Islet precursor cell (in vitro differentiated cells): ENCODE measurements around the gene HLA-DMA.

Experiments used
- DNase-seq: peaks from one replicate; pipeline ENCODE4 v3.0.0-alpha.2; 2018

The HLA-DMA gene

DNA sequence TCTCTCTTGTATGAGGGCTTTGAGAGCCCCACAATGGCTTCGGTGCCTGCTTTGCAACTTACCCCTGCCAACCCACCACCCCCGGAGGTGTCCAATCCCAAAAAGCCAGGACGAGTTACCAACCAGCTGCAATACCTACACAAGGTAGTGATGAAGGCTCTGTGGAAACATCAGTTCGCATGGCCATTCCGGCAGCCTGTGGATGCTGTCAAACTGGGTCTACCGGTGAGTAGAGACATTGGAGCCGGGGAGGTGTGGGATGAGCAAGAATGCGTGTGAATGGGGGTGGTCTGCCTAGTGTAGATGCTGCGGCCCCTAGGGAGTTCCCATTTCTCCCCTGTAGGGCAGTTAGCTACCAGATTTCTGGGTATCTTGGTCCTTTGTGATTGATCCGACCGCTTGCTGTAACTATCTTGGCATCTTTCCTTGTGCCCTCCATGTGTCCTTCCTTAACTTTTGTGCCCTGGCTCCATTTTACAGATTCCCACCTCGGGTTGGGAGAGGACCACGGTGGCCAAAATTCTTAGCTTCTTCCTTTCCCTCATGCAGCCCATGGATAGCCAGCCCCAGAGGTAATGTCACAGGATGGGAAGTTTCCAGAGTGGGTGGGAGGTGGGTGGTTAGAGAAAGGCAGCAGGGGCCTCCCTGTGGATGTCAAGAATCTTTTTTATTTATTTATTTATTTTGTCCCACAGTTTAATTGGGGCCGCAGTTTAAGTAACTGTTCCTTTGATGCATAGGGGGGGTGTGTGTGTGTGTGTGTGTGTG, 21.8 kb upstream of the HLA-DMA start:
- DNase-seq, result no peak

GRCh38 chr6:32974016-32974333, 21.1 kb upstream of the HLA-DMA start:
- DNase-seq, result no peak

- DNase-seq, result no peak
These were observed 20.5 kb upstream of the HLA-DMA start for GRCh38 chr6:32973144-32974015.

DNA sequence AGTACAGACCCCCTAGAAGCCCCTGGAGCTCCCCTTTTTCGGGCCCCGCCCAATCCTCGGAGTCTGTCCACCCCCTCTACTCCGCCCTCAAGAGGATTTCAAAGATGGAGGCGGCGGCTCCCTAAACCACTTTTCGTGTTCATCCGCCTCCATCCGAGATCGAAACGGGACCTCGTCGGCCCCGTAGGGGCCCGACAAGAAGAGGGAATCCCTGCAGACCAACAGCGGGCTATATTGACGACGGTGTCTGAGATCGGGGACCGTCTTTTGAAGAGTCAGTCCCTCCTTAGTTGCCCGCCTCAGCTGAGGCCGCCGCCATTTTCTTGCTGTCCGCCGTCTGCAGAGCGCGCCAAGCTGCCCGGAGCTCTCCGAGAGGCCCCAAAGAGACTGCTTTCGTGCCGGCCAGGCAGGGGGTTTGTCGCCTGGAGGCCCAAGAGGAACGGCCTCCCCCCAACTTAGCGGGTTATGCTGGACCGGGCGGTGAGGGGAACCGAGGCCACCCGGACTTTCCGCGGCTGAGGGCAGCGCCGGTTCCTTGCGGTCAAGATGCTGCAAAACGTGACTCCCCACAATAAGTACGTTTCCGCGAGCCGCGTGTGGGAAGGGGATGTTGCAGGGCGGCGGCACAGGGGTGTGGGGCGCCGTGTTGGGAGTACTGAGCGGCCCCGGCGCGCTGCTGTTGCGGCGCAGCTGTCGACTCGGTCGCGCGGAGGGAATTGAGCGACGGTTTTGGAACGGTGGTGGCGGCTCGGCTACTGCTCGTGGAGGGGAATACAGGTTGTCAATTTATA, 19.7 kb upstream of the HLA-DMA start:
- DNase-seq, result no peak

- peak; percentile 100 for DNase-seq
These were observed 18.9 kb upstream of the HLA-DMA start for GRCh38 chr6:32971581-32972352.

DNA sequence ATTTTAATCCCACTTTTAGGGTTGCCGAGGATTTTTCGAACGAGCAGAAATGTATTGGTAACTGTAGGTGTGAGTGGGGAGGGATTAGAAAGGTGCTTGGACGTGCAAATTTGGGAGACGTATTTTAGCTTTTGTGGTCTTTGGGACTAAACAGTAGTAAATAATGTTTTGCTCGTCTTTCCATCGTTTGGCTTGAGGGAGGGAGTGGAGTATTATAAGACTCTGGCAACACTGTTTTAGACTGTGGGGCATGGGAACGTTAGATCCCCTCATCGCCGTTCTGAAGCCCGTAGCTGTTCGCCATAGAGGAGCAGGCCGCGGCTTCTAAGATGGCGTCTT, 18.3 kb upstream of the HLA-DMA start:
- DNase-seq, result no peak

- peak; percentile 94 for DNase-seq
These were observed 17.7 kb upstream of the HLA-DMA start for GRCh38 chr6:32970413-32971241.

- DNase-seq, result peak; percentile 96
These were observed 17.0 kb upstream of the HLA-DMA start for GRCh38 chr6:32969685-32970412.

DNA sequence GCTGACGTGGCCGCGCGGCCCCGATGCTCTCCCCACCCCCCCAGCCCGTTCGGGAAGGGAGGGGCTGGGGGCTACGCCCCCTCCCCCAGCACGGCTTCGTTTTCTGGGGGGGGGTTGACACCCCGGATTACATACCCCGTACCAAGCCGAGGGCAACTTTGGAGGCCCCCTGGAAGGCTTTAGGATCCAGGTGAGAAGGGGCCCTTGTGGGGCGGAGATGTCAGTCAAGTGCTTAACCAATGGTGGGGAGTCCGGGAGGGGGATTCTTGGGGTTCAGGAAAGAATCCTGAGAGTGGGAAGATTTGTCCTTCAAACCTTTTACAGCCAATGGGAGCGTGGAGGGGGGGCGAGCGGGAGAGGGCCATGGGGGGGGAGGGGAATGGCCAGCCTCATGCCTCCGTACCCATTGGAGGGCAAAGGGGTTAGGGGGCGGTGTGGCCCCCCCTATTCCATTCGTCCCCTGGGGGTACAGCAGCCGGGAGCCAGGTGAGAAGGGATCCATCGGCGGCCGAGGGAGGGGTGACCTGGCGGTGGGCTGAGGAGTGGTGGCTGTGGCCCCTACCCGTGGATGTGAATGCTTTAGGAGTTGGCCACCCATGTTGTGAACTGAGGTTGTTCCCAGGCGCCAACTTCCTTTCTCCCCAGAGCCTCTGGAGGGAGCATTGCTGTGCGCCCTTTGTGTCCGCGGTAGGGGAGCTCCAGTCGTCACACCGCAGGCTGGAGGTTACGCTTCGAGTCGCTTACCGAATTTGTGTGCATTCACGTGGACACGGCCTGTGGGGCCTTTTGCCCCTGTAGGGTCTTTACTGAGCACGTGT, 16.2 kb upstream of the HLA-DMA start:
- DNase-seq, result peak; percentile 86

DNA sequence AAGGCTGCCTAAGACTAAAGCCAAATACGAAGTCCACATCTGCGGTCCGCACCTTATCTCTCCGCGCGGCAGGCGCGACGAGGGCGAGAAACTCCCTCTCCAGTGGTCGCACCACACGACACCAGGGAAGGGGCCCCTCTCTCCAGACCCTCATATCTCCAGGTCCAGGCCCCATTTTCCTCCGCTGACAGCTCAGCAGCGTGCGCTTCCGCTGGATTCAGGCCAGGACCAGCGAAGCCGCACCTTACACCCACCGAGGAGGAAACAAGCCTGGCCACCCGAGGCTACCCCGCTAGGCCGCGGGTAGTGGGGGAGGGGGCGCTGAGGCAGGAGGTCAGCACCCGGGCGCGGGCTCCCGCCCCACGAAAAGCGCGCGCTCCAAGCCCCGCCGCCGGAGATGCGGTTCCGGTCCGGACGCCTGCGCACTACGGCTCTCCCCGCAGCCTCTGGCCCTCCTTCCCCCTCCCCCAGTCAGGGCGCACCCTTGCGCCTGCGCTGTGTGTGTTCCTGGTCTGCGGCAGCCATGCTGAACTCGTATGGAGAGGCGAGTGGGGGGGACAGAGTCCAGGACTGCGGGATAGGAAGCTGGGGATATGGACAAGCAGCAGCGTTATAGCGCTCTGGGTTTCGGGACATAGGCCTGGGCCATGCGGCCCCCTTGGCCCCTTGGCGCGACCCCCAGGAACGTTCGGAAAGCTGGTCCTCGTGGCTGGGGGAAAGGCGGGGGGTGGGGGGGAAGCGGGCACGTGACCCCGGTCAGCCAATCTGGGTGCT, 15.4 kb upstream of the HLA-DMA start, which contains the start of gene BRD2:
Gene BRD2, plus strand, starts transcription at position 502 of the 774 bp plus-strand sequence. CDS start 4,305 bp downstream, outside the sequence.
- peak; percentile 98 for DNase-seq

DNA sequence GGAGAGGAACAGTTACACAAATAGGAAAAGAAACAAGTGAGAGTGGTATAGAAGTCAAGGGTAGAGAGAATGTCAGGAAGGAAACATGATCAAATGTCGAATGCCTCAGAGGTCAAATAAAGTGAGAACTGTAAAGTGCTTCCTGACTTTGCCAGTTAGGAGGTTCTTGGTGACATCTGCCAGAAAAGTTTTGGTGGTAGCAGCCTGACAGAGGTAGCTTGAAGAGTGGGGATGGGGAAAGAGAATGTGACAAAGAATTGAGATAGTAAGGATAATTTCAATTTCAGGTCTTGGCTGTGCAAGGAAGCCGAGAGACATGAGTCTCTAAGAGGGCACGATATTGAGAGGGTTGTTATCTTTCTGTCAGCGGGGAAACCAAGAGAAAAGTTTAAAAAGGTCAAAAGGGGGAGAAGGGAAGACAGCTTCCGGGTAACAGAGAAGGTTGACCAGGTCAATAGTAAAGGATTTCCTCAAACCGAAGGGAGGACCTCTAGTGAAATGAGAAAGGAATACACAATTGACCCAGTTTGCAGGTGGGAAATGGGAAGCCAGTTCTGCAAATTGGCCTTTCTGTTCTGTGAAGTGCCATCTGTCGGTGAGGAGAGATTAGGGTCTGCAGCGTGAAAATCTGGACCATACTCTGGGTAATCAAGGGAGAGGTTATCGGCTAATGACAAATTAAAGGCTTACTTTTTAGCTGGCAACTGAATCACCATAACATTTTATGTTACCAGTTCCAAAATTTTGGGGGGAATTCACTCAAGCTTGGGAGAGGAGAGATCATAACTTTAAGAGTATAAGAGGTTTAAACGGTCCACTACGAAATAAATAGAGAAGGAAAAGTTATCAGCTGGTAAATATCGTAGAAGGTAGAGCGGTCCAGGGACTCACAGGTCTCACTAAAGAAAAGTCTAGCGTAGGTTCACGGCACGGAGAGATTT, 14.5 kb upstream of the HLA-DMA start:
- DNase-seq, result peak; percentile 74

DNA sequence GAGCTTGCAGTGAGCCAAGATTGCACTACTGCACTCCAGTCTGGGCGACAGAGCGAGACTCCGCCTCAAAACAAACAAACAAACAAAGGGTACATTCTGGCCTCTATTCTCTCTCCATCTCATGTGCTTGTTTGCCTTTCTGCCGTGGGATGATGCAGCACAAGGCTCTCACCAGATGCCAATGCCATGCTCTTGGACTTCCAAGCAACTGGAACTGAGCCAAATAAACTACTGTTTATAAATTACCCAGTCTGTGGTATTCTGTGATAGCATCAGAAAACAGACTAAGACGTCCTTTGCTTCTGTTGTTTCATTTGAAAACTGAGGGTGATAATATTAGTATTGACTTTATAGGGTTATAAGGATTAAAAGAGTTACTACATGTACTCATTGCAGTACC, 11.9 kb upstream of the HLA-DMA start:
- DNase-seq, result no peak

GRCh38 chr6:32963866-32964265, 11.0 kb upstream of the HLA-DMA start:
- no peak for DNase-seq

GRCh38 chr6:32962213-32962826, 9.4 kb upstream of the HLA-DMA start:
- DNase-seq, result no peak

DNA sequence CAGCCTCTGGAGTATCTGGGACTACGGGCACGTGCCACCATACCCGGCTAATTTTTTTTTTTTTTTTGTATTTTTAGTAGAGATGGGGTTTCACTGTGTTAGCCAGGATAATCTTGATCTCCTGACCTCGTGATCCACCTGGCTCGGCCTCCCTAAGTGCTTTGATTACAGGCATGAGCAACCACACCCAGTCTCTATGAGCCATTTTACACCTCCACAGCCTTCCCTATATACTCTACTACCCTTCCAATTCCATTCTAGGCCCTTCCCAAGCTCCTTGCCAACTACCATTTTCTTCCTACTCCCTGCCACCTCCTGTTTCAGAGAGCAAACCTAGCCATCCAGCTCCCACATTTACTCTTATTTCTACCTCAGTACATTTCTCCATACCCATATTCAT, 7.7 kb upstream of the HLA-DMA start:
- DNase-seq, result peak; percentile 14

- DNase-seq, result no peak
These were observed 3.3 kb upstream of the HLA-DMA start for GRCh38 chr6:32956176-32956575.

- peak; percentile 76 for DNase-seq
These were observed 2.3 kb upstream of the HLA-DMA start for GRCh38 chr6:32954986-32955802.
